OCI-M2 (cell line): Measurements from ENCODE around the gene ECHDC1.

Experiments used
- DNase-seq: peaks from one replicate; lab custom pipeline; 2025; ENCODE audit not compliant: unreplicated experiment; lab: John Stamatoyannopoulos, UW

ECHDC1 gene

GRCh38 chr6:127290391-127291265 is 52.8 kb downstream of the ECHDC1 start:
- DNase-seq = no peak

GRCh38 chr6:127289934-127290333 is 53.5 kb downstream of the ECHDC1 start:
- no peak for DNase-seq

GRCh38 chr6:127288705-127289104 is 54.7 kb downstream of the ECHDC1 start:
- DNase-seq = no peak

GRCh38 chr6:127282184-127282583 is 61.2 kb downstream of the ECHDC1 start:
- no peak for DNase-seq

GRCh38 chr6:127279815-127280214 is 63.6 kb downstream of the ECHDC1 start:
- no peak for DNase-seq

- no peak for DNase-seq
Measured at GRCh38 chr6:127277878-127278843, 65.2 kb downstream of the ECHDC1 start.

- DNase-seq = no peak
Measured at GRCh38 chr6:127276331-127276730, 67.1 kb downstream of the ECHDC1 start.

GRCh38 chr6:127273499-127273898 is 69.9 kb downstream of the ECHDC1 start:
- no peak for DNase-seq

- no peak for DNase-seq
Measured at GRCh38 chr6:127272576-127272975, 70.8 kb downstream of the ECHDC1 start.

GRCh38 chr6:127267646-127268625 is 75.5 kb downstream of the ECHDC1 start:
- DNase-seq = no peak

GRCh38 chr6:127266892-127267645 is 76.3 kb downstream of the ECHDC1 start:
- no peak for DNase-seq

- DNase-seq = peak; percentile 64
Measured at GRCh38 chr6:127266178-127266891, 77.1 kb downstream of the ECHDC1 start, which contains the start of gene RNF146. RNF146 (plus strand) TSS chr6:127266864; CDS start chr6:127280339, 13,475 bp downstream.

- DNase-seq = no peak
Measured at GRCh38 chr6:127263481-127263880, 79.9 kb downstream of the ECHDC1 start.

- DNase-seq = no peak
Measured at GRCh38 chr6:127262896-127263295, 80.5 kb downstream of the ECHDC1 start.

- no peak for DNase-seq
Measured at GRCh38 chr6:127255286-127255685, 88.1 kb downstream of the ECHDC1 start.

GRCh38 chr6:127249621-127250020 is 93.8 kb downstream of the ECHDC1 start:
- no peak for DNase-seq

- DNase-seq = no peak
Measured at GRCh38 chr6:127247114-127248096, 96.0 kb downstream of the ECHDC1 start.

- DNase-seq = no peak
Measured at GRCh38 chr6:127243501-127243900, 99.9 kb downstream of the ECHDC1 start.
